Kidney epithelial cell (primary cell): ENCODE data around the gene TRIM46. TPM values are rescaled to one million over a fixed set of nuclear protein-coding genes. Genes with fewer than 3 reads are reported as not detected.

Source experiments
- DNase-seq: peaks from one replicate; pipeline ENCODE4 v3.0.0-alpha.2; 2010; ENCODE audit warnings: low read depth
- H3K27me3 ChIP-seq: 2 replicates; pipeline ENCODE4 v1.6.0; 2011; ENCODE audit warnings: low read length; ENCODE audit not compliant: control insufficient read depth, insufficient read depth
- H3K36me3 ChIP-seq: 2 replicates; pipeline ENCODE4 v1.5.1; 2011; ENCODE audit warnings: low read length; ENCODE audit not compliant: control insufficient read depth, insufficient read depth
- H3K4me3 ChIP-seq: 2 replicates; pipeline ENCODE4 v1.5.1; 2011; ENCODE audit warnings: low read depth, mild to moderate bottlenecking, control low read depth, low read length
- CTCF ChIP-seq: IDR thresholded peaks from 2 replicates; pipeline ENCODE4 v1.5.1; 2011; ENCODE audit warnings: mild to moderate bottlenecking, moderate library complexity, low read length, control low read depth, inconsistent platforms; ENCODE audit not compliant: insufficient read depth, poor library complexity, severe bottlenecking
- total RNA-seq: library from RNA; depleted of rRNA; stranded (reverse); fragments of >200 nt; gene quantifications from 2 replicates; pipeline ENCODE4 v1.2.3, GENCODE V29; 2015

TRIM46 gene
- total RNA-seq, 1 donor from 2014 or later: 7.1 TPM

DNA sequence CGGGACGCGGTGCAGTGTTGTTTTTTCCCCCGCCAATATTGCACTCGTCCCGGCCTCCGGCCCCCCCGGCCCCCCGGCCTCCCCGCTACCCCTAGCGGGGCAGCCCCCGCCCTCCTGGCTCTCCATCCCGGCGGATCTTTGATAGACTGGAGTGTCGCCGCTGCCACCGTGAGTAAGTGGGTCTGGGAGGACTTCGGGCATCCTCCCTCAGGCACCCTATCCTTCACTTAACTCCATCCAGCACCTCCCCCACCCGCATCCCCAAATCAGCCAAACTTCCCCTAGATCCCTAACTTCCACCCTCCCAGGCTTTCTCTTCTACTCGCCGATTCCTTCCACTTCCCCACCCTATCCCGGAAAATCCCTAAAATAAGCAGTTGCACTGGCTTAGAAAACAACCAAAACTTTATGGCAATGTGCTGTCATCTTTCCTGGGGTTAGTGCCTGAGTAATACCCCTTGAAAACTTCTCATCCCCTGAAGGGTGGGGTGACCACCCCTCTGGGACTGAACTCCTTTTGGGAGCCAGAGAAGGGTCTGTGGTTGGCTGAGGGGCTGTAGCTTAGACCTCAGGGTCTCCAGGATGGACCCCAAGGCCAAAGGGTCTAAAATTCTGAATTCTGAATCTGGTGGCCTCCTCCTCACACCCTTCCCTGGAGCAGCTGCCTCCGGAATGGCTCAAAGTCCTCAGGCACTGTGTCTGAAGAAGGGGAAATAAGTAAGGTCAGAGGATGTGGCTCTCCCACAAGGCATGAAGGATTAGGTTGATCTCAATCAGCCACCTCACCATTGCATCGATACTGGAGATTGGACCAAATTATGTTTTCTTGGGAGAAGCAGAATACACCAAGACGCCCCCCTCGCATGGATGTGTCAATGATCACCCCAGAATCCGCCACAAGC is 21.8 kb downstream of the TRIM46 start:
- Histone ChIP-seq H3K4me3 (peak overlapping the region; percentile 55), H3K27me3 (no peaks in the 10 kb centered on the region), H3K36me3 (peaks cover 7% of the 10 kb centered on the region)
- no peak for DNase-seq
- TF ChIP-seq CTCF: no peak

DNA sequence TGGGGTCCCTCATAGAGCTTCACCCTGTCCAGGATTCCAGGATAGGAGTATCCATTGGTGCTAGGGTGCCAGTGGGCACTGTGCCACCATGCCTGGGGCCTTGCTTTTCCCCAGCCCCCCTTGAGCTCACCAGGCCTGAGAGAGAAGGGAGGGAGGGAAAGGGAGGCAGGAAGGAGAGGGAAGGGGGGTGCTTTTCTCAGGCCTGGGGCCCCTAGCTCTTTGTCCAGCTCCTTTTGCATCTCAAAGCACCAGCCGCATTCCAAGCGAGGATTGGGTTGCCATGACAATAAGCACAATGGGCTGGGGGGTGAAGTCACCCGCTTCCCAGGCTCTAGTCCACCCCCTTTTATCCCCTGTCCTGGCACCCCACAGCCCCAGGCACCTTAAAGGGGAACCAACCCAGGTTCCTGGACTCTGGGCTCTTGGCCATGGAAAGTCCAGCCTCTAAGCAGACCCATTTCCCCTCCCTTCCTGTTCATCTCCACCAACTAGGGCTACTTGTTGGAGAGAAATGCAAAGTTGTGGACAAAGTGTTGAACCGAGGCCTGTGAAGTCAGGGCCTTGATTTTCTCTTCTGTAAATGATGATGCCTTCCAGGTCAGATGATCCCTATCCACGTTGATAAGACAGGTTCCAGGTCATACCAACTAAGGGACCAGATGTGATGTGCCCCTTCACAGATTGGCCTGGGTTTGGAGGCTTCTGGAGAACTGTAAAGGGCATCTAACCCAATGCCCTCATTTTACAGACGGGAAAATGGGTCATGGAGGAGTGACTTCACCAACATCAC is 22.6 kb downstream of the TRIM46 start:
- Histone ChIP-seq H3K4me3 (no peak overlapping the region), H3K36me3 (peaks cover 7% of the 10 kb centered on the region), H3K27me3 (no peaks in the 10 kb centered on the region)
- TF ChIP-seq CTCF: no peak
- no peak for DNase-seq

DNA sequence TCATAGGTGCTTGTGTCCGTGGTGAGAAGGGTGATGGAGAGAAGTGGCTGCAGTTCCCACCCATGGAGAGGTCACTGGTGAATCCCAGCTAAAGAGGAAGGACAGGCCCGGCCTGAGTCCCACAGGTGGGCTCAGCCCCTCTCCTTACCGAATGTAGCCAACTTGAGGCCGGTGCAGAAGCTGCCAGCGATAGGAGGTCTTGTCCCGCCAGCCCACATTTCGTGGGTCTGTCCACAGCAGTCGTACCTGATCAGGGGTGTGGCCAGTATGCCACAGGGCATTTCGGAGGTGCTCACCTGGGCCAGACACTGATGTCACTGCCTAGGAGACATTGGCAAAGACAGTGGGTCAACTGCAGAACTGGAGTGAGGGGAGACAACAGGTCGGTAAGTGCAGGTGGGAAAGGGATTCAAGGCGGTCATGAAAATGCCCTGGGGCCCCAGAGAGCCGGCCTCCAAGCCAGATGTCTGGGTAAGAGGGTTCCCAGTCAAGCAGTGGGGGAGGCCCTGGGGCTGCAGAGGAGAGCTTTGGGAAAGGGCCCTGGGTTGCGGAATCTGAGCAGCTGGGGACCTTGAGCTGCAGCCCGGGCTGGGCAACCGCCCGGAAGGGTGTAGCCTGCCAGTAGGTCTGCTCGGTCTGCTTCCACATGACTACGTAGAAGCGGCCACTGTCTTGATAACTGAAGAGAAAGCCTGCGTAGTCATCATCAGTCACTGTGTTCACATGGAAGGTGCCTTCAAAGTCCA is 23.4 kb downstream of the TRIM46 start:
- no peak for TF ChIP-seq CTCF
- H3K4me3 ChIP-seq: no peak overlapping the region
- peaks cover 7% of the 10 kb centered on the region for H3K36me3 ChIP-seq
- no peak for DNase-seq
- H3K27me3 ChIP-seq: no peaks in the 10 kb centered on the region

DNA sequence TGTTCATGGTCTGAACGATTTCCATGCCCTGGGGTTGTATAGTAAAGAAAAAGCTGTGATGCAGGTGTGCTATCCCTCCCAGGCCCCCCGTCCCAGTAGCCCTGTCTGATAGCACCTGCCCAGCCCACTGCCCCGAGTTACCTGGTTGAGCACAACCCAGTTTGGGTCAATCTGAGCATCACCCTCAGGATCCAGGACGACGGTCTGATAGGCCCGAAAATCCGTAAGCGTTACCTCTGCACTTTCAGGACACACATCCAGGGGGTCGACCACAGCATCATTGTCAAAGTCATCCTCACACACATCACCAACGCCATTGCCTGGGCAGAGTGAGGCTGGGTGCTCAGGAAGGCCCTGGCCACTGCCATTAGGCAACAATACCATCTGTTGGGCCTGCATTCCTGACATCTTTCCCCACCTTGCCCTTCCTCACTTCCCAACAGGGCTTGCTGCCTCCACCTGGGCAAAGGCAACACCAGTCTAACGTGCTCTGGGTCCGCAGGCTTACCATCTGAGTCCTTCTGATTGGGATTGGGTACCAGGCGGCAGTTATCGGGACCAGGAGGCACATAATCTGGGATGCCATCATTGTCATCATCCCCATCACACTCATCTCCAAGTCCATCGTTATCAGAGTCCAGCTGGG is 24.4 kb downstream of the TRIM46 start:
- no peak for DNase-seq
- no peak overlapping the region for H3K4me3 ChIP-seq
- H3K36me3 ChIP-seq: peaks cover 7% of the 10 kb centered on the region
- H3K27me3 ChIP-seq: no peaks in the 10 kb centered on the region
- no peak for TF ChIP-seq CTCF

DNA sequence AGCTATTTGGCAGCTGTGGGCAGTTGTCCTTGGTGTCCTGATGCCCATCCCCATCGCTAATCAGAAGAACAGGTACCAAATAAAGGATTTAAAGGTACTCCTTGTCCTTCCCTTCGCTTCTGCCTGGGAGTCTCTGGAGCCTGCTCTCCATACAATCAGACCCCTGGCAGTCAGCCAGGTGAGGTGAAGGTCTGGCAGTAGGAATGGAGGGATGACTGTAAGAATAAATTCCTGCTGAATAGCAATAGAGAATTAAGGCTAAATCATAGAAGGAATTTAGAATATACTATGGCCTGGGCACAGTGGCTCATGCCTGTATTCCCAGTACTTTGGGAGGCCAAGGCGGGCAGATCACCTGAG is 24.9 kb downstream of the TRIM46 start:
- TF ChIP-seq CTCF: no peak
- DNase-seq: no peak
- Histone ChIP-seq H3K4me3 (no peak overlapping the region), H3K27me3 (no peaks in the 10 kb centered on the region), H3K36me3 (peaks cover 7% of the 10 kb centered on the region)
